ENCODE results near the gene CDH22.

GRCh38 chr20:46269372-46269771, 38.9 kb downstream of the CDH22 start:
- TF ChIP-seq CTCF (IDR thresholded peaks at IDR 0.05 in 8 of 11, conservative IDR thresholded peaks at IDR 0.05 in 3 of 11) (no peak), POLR2AphosphoS5 (IDR thresholded peaks at IDR 0.05) (no peak)

Data from spleen (tissue), 7 donors.